AG09309 (cell line): Measurements from ENCODE around the gene TMED10.

ENCODE experiments used
- DNase-seq: peaks from one replicate; pipeline ENCODE4 v3.0.0-alpha.2; 2010; ENCODE audit warnings: low read depth
- H3K4me3 ChIP-seq: 2 replicates; pipeline ENCODE4 v1.5.1; 2011; ENCODE audit warnings: mild to moderate bottlenecking, low read depth, low read length, moderate library complexity; ENCODE audit not compliant: control insufficient read depth
- CTCF ChIP-seq: IDR thresholded peaks from 2 replicates; pipeline ENCODE4 v1.5.1; 2011; ENCODE audit warnings: mild to moderate bottlenecking, low read depth, low read length, inconsistent platforms; ENCODE audit not compliant: insufficient read depth, control insufficient read depth; ENCODE audit errors: missing control alignments

Gene TMED10

GRCh38 chr14:75167325-75167724, 9.1 kb downstream of the TMED10 start:
- no peak for TF ChIP-seq CTCF
- DNase-seq: no peak
- H3K4me3 ChIP-seq: no peak overlapping the region

- TF ChIP-seq CTCF: no peak
- no peak for DNase-seq
- no peak overlapping the region for H3K4me3 ChIP-seq
Measured at GRCh38 chr14:75165586-75166391, 10.6 kb downstream of the TMED10 start.

GRCh38 chr14:75164809-75165208, 11.6 kb downstream of the TMED10 start:
- DNase-seq: no peak
- no peak for TF ChIP-seq CTCF

GRCh38 chr14:75163677-75164076, 12.7 kb downstream of the TMED10 start:
- no peak overlapping the region for H3K4me3 ChIP-seq
- no peak for TF ChIP-seq CTCF
- no peak for DNase-seq

More at GRCh38 chr14:75164809-75165208, 11.6 kb downstream of the TMED10 start:
- H3K4me3 ChIP-seq: no peak overlapping the region

- TF ChIP-seq CTCF: no peak
- DNase-seq: no peak
- H3K4me3 ChIP-seq: no peak overlapping the region
Measured at GRCh38 chr14:75162631-75163030, 13.8 kb downstream of the TMED10 start.

GRCh38 chr14:75158843-75159614, 17.4 kb downstream of the TMED10 start:
- no peak overlapping the region for H3K4me3 ChIP-seq
- TF ChIP-seq CTCF: no peak
- DNase-seq: no peak
